ENCODE measurements around the gene PRPF19.

- TF ChIP-seq CTCF (IDR thresholded peaks at IDR 0.05; ENCODE audit: borderline replicate concordance, extremely low read depth, low read length, poor library complexity, severe bottlenecking) (no peak), EZH2 (IDR thresholded peaks at IDR 0.05; ENCODE audit: borderline replicate concordance, low read depth, low read length, severe bottlenecking) (no peak)
Observed at GRCh38 chr11:60950024-60950423, 43.6 kb upstream of the PRPF19 start.

Data from DND-41 (cell line).